Stimulated activated CD8-positive, alpha-beta memory T cell treated with anti-CD3 and anti-CD28 coated beads, Interleukin-4, amount 100 ng/mL, for 48 hours (primary cell): ENCODE data around the gene LRRC9.
"Not testable (repeated sequence)": the region's sequence is repeated elsewhere in the genome, so short reads cannot be mapped to it uniquely, and the experiment has no call there.

Experiments
- DNase-seq: peaks from one replicate; pipeline ENCODE4 v3.0.0-alpha.2; 2020

The LRRC9 gene

GRCh38 chr14:59959668-59960067, 39.7 kb downstream of the LRRC9 start:
- DNase-seq, result no peak

GRCh38 chr14:59961518-59962062, 41.6 kb downstream of the LRRC9 start:
- DNase-seq, result no peak

DNA sequence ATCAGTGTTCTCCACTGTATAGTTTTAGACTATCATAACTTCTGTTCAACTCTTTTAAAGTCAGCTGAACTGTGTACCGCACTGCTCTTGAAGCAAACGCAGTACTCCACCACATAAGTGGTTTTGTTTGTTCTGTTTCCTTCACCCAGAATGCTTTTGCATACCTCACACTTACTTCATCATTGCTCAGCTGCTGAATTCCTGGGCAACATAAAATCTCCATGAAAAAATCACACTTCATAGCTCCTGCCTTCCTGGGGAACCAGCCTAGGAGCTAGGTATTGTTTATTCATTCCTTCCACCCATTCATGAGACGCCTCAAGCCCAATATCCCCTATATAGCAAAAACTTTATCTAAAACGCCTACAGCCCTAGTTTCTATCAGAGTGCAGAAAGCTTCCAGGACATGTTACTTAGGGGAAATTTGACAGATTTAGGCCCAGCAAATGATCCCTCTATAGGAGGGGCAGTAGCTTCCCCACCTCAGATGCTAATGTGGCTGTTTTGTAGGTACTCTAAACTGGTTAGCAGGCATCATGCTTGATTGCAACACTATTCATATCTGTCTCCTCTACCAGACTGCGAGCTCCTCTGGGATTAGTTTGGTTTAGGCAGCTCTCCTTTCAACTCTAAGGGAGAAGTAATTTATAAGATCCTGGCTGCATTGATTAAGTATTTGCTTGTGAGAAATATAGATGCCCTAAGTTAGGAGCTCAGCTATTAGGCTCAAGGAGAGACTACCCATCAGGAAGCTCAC, 44.5 kb downstream of the LRRC9 start:
- DNase-seq, result no peak

DNA sequence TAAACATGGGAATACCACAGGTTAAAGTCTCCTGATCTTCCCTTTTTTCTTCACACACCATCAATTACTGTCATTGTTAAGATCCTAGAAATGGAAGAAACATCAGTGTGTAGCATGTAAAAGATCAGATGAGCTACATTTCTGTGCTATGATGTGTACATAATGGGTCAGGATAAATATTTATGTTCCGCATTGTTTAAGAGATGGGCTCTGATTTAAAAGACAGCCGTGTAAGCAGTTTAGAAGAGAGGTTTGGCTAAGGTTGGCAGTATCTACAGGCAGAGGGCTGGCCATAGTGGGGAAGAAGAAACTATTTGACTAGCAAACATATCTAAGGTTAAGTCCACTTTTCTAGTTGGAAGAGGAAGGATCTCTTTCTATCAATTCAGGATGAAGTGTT, 49.4 kb downstream of the LRRC9 start:
- no peak for DNase-seq

- no peak for DNase-seq
Observed at GRCh38 chr14:59981564-59981963, 61.6 kb downstream of the LRRC9 start.

DNA sequence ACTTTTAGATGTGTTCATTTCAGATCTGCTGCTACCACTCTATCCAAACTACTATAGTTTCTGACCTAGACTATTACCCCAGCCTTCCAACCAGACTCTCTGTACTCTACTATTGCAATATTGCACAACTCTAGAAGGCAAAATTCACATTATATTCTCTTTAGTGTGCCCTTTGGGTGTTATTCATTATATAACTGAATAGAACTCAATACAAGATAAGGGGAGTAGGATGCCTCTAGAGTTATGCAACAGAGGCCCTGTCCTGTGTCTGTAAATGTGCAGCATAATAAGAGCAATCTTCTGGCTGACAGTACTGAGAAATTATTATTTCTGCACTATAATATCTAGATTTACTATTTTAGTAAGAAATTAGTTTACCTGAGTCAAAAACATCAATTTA, 63.1 kb downstream of the LRRC9 start:
- no peak for DNase-seq

DNA sequence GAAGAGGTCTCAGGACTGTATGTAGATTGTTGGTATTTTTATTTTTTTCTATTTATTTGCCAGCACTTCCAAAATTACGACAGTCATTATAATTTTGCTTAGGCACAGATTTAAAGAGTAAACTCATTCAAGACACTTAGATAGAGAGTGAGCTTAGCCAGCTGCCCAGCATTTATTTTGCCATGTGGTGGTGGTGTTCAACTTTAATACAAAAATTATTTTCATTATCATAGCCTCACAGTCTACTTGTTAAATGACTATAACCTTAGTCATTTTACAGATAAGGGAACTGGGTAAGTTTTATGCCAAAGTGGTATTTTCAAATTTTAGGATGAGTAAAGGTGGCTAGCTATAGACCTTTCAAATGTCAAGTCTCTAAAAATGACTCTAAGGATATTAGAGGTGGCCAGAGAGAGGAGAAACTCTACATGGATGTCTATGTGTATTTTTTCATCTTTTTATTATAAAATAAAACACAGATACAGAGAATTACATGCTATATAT, 66.7 kb downstream of the LRRC9 start:
- no peak for DNase-seq

GRCh38 chr14:59997449-59997848, 77.5 kb downstream of the LRRC9 start:
- no peak for DNase-seq

DNA sequence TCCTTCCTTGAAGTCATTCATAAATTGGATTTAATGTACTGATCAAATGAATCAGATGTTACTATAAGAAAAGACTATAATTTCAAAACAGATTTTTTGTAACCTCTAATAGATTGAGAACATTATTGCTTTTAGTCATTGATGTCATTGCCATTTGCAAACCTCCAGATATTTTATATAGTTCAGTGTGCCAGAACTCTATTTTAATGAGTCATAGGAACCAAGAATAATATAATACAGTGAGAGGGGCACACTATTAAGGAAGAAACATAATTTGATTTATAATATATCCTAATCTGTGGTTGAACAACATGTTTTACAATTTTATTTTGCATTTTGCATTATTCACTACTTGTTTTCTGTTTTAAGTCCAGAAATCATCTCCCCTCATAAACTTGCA, 78.0 kb downstream of the LRRC9 start:
- DNase-seq, result no peak

DNA sequence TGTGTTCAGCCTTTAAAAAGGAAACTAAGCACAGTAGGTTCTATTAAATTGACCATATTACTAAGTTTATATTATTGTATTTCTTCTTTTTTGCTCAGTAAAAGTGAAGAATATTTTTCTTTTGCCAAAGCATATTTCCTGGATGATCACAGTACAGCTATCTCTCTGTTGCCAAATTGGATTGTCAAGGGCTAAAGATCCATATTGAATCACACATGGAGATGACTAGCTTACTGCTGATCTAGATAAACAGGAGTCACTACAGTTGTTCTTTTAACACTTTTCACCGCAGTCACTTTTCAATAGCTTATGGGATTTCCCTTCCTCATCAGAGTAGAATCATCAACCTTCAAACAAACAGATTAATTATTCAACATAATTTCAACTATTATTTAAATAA, 78.6 kb downstream of the LRRC9 start:
- no peak for DNase-seq

GRCh38 chr14:60002819-60003492, 83.0 kb downstream of the LRRC9 start:
- no peak for DNase-seq

DNA sequence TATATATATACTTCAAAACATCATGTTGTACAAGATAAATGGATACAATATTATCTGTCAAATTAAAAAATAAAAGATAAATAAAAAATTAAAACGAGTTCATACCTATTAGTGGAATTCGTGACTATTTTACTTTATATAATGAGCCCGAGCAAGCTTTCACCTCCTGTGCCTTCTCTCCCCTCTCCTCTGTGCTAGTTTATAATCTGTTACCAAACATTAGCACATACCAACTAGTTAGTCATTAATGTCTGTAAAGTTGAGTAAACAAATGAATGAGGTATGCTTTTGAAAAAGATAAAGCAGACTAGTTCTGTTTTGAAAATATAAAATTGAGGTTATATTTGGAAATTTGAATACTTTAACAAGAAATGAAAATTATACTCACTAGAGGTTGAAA, 84.0 kb downstream of the LRRC9 start:
- DNase-seq, result no peak

- DNase-seq, result no peak
Observed at GRCh38 chr14:60008042-60008441, 88.1 kb downstream of the LRRC9 start.

- not testable (repeated sequence) for DNase-seq
Observed at GRCh38 chr14:60010263-60010662, 90.3 kb downstream of the LRRC9 start.

GRCh38 chr14:60014402-60014801, 94.5 kb downstream of the LRRC9 start:
- DNase-seq, result no peak

DNA sequence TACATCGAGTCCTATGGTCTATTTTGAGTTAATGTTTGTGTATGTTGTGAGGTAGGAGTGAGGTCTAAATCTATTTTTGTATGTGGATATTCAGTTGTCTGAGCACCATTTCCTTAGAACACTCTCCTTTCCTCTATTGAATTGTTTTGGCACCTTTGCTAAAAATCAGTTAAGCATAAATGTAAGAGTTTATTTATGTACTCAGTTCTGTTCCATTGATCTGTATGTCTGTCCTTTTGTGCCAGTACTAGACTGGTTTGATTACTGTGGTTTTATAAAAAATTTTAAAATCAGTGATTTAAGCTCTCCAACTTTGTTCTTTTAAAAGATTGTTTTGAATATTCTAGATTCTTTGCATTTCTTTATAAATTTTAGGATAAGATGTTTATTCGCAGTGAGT, 101.7 kb downstream of the LRRC9 start:
- no peak for DNase-seq

DNA sequence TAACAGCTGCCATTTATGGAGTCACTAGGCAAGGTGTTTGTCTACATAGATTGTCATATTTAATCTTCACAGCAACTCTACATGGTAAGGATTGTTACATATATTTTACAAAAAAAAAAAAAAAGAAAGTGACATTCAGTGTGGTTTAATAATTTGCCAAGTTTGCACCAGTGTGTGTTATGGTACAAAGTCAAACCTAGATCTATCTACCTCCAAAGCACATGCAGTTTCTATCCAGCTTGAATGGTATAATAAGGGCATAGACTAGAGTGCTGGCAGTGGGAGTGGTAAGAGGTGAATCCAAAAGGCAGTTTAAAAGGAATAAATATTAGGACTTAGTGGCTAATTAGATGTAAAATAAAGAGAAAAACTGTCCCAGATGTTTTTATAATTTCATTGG, 105.6 kb downstream of the LRRC9 start:
- DNase-seq, result no peak

- DNase-seq, result no peak
Observed at GRCh38 chr14:60035177-60035576, 115.2 kb downstream of the LRRC9 start.

DNA sequence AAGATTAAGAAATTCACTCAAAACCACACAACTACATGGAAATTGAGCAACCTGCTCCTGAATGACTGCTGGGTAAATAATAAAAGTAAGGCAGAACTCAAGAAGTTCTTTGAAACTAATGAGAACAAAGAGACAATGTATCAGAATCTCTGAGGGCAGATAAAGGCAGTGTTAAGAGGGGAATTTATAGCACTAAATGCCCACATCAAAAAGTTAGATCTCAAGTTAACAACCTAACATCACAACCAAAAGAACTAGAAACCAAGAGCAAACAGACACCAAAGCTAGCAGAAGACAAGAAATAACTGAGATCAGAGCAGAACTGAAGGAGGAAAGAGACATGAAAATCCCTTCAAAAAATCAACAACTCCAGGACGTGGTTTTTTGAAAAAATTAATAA, 128.0 kb downstream of the LRRC9 start:
- DNase-seq, result not testable (repeated sequence)

GRCh38 chr14:60051721-60052221, 131.8 kb downstream of the LRRC9 start:
- DNase-seq, result no peak

- DNase-seq, result no peak
Observed at GRCh38 chr14:60058087-60058486, 138.1 kb downstream of the LRRC9 start.

DNA sequence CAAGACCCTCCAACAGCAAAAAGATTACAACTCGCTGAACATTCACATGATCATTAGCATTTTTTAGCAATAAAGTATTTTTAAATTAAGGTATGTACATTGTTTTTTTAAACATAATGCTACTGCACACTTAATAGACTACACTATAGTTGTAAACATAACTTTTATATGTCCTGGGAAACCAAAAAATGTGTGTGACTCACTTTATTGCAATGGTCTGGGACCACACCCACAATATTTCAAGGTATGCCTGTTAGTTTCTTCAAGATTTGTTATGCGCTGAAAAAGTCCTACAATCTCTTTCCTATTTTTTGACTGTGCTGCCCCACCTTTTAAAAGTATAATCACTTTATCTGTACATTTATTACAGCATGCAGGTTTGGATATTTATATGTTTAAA, 141.4 kb downstream of the LRRC9 start:
- no peak for DNase-seq

- no peak for DNase-seq
Observed at GRCh38 chr14:60064491-60065072, 144.6 kb downstream of the LRRC9 start.

DNA sequence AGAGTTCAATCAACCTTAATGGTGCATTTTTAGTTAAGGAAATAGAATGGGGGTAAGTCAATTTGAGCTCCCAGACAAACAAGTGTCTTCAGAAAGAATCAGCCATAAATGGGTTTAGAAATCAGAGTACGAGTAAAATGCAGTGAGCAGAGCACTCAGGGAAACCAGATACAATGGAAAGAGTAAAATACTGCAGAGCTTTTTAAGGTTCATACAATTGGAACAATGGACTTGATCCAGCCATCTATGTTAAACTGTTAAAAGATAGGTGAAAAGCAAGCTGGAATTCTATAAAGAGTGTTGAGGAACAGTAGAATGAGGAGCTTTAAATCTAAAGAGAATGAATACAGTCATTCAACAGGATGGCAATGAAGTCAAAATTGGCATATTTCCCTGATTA, 147.9 kb downstream of the LRRC9 start:
- no peak for DNase-seq
